NT2/D1 (cell line): ENCODE results near the gene CTIF.

Source experiments
- SUZ12 ChIP-seq: IDR thresholded peaks from 2 replicates; pipeline ENCODE4 v1.6.1; 2011; ENCODE audit not compliant: insufficient read length, insufficient read depth; ENCODE audit errors: extremely low read depth
- YY1 ChIP-seq: IDR thresholded peaks from 2 replicates; pipeline ENCODE4 v1.6.1; 2011; ENCODE audit not compliant: insufficient read length, insufficient read depth
- ZNF274 ChIP-seq: IDR thresholded peaks from 2 replicates; pipeline ENCODE4 v1.6.1; 2011; ENCODE audit warnings: mild to moderate bottlenecking, low read depth, low read length

DNA sequence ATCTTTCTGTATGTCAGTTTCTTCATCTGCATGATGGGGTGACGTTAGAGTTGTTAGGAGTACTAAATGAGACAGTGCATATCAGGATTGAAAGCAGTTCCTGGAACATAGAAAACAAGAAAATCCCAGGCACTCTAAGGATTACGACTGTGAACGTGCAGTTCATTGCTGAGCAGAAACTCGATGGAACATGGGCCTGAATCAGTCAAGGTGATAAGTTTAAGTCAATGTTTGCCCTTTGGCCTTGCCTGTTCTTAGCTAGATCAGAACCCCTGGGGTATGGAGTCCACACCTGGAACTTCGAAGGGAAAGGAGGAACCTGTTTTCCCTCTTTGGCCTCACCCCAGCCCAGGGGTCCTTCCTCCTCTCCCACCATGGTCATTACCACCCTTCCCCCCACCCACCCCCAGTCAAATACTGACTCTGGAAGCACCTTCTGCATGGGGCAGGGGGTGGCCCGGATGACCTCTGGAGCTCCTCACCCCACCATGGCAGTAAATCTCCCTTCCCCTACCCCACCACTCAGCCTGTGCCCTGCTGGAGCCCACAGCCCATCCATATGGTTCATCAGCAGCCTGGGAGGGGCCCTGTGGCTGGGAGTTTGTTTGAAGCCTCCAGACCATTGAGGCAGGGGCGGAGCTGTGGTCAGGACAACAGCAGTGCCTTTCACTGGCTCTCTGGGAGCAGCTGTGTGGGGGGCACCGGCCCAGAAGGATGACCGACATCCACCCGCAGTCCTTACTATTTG lies 247.8 kb downstream of the CTIF start:
- no peak for TF ChIP-seq YY1
- no peak for TF ChIP-seq ZNF274
- no peak for TF ChIP-seq SUZ12
